Tibial artery (tissue), 4 donors: ENCODE measurements around the gene CALB2.

Experiments
- DNase-seq, 2 donors: peaks; one replicate each; pipeline ENCODE4 v3.0.0-alpha.2; 2019
- H3K27ac ChIP-seq, 2 donors: fragments of 200-600 bp; sonication (generic) in 1 of 2; 1 replicate in 1 of 2; 2 replicates in 1 of 2; pipeline ENCODE4 v1.5.1; 2018 to 2019; ENCODE audit warnings: mild to moderate bottlenecking in 1 of 2
- H3K27me3 ChIP-seq, 2 donors: fragments of 200-600 bp; sonication (generic) in 1 of 2; one replicate each; pipeline versions ENCODE4 v1.5.1 to v1.6.0; 2016 to 2019
- H3K36me3 ChIP-seq, 3 donors: fragments of 200-600 bp; sonication (generic) in 2 of 3; one replicate each; pipeline ENCODE4 v1.5.1; 2016 to 2019; ENCODE audit warnings: mild to moderate bottlenecking in 2 of 3
- H3K4me1 ChIP-seq, 4 donors: fragments of 200-600 bp; sonication (generic) in 2 of 4; 1 replicate in 3 of 4; 2 replicates in 1 of 4; pipeline ENCODE4 v1.5.1; 2016 to 2019
- H3K4me3 ChIP-seq, 2 donors: fragments of 200-600 bp; sonication (generic) in 1 of 2; 1 replicate in 1 of 2; 2 replicates in 1 of 2; pipeline ENCODE4 v1.5.1; 2018 to 2019; ENCODE audit warnings: mild to moderate bottlenecking in 2 of 2
- H3K9me3 ChIP-seq, 3 donors: fragments of 200-600 bp; sonication (generic) in 1 of 3; one replicate each; pipeline ENCODE4 v1.5.1; 2016 to 2019
- CTCF ChIP-seq, 2 experiments: fragments of 200-600 bp in 1 of 2; fragments of 450-650 bp in 1 of 2; IDR thresholded peaks; one replicate each; pipeline ENCODE4 v1.5.1; 2017 to 2019; ENCODE audit warnings: antibody characterized with exemption in 2 of 2, mild to moderate bottlenecking in 1 of 2, moderate library complexity in 1 of 2
- intact Hi-C: fragments of 100-400 bp; cut with DNase I; formaldehyde crosslinking; loops from one replicate; pipeline ENCODE4 v1.15.0; 2023; ENCODE audit warnings: low total_unique reads

Gene CALB2

GRCh38 chr16:71369494-71369893 lies 11.0 kb downstream of the CALB2 start:
- no peak for DNase-seq
- peaks cover 0 to 40% of the 10 kb centered on the region in 2 donors for H3K27me3 ChIP-seq
- no peak overlapping the region for H3K27ac ChIP-seq
- H3K36me3 ChIP-seq, result no peaks in the 10 kb centered on the region
- no peak overlapping the region for H3K4me3 ChIP-seq
- H3K9me3 ChIP-seq, result no peaks in the 10 kb centered on the region
- intact Hi-C loops, result no loop called here
- no peaks in the 10 kb centered on the region for H3K4me1 ChIP-seq
- TF ChIP-seq CTCF (IDR thresholded peaks at IDR 0.05), result no peak

GRCh38 chr16:71371237-71371636 lies 12.7 kb downstream of the CALB2 start:
- intact Hi-C loops, result no loop called here
- Histone ChIP-seq H3K27ac (no peak overlapping the region), H3K9me3 (no peaks in the 10 kb centered on the region), H3K27me3 (peaks cover 0 to 49% of the 10 kb centered on the region in 2 donors), H3K4me1 (no peaks in the 10 kb centered on the region), H3K36me3 (no peaks in the 10 kb centered on the region), H3K4me3 (no peak overlapping the region)
- DNase-seq, result no peak
- TF ChIP-seq CTCF (IDR thresholded peaks at IDR 0.05), result no peak

DNA sequence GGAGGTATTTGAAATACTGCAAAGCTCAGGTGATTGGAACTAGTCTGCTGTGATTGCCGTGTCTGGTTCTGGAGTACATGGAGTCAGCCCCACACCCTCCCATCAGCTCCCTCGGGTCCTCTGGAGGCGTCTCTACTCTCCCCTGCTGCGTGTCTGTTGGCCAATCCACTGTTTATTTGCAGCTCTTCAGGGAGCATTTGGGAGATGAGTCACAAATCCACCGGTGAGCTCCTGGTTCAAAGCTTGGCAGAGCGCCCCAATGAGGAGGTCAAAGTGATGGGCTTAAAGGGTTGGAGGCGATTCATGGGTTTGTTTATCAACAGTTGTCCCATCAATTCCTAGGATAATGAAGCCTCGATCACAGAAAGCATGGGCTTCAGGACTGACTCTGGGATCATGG lies 14.6 kb downstream of the CALB2 start:
- H3K27me3 ChIP-seq, result peaks cover 0 to 38% of the 10 kb centered on the region in 2 donors
- no peak for TF ChIP-seq CTCF (IDR thresholded peaks at IDR 0.05)
- H3K9me3 ChIP-seq, result no peaks in the 10 kb centered on the region
- no peak overlapping the region for H3K4me3 ChIP-seq
- H3K4me1 ChIP-seq, result no peaks in the 10 kb centered on the region
- DNase-seq, result no peak
- no peak overlapping the region for H3K27ac ChIP-seq
- H3K36me3 ChIP-seq, result no peaks in the 10 kb centered on the region
- intact Hi-C loops, result no loop called here

DNA sequence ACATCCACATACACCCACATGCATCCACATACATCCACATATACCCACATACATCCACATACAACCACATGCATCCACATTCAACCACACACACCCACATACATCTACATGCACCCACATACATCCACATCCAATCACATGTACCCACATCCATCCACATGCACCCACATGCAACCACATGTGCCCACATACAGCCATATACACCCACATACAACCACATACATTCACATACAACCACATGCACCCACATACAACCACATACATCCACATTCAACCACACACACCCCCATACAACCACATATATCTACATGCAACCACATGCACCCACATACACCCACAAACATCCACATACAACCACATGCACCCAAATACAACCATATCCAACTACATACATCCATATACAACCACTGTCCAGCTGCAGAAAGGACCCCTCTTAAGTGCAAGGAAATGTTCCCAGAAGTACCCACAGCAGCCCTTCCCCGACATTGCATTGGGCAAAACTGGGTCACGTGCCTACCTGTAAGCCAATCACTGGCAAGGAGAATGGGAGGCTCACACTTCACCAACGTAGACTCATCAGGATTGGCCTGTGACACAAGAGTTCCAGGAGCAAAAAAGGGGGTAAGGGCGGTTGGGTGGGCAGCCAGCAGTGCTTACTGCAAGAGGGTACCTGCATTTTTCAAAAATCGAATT lies 18.1 kb downstream of the CALB2 start:
- intact Hi-C loops, result no loop called here
- H3K4me3 ChIP-seq, result no peak overlapping the region
- H3K27ac ChIP-seq, result no peak overlapping the region
- H3K27me3 ChIP-seq, result peaks cover 0 to 26% of the 10 kb centered on the region in 2 donors
- H3K9me3 ChIP-seq, result no peaks in the 10 kb centered on the region
- H3K4me1 ChIP-seq, result no peaks in the 10 kb centered on the region
- no peak for DNase-seq
- H3K36me3 ChIP-seq, result no peaks in the 10 kb centered on the region
- TF ChIP-seq CTCF (IDR thresholded peaks at IDR 0.05), result no peak

DNA sequence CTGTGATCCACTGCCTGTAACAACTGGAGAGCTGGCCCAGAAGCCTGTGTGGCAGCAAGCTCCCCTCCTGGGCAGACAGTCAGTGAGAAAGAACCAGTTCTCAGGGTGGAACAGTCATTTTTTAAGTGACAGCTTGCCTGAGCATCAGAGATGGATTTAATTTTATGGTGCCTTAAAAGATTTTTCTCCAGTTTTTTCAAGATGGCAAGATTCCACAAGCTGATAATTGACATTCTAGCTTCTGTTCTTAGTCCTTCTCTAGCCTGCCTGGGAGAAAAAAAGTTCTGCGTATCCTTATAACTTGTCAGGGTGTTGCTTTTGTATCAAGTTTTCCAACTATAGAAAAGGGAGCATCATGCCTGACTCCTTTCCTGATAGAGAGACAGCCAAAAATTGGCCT lies 21.2 kb downstream of the CALB2 start:
- no peak overlapping the region for H3K27ac ChIP-seq
- peaks cover 0 to 14% of the 10 kb centered on the region in 2 donors for H3K27me3 ChIP-seq
- no peak for TF ChIP-seq CTCF (IDR thresholded peaks at IDR 0.05)
- intact Hi-C loops, result no loop called here
- H3K9me3 ChIP-seq, result no peaks in the 10 kb centered on the region
- no peaks in the 10 kb centered on the region for H3K36me3 ChIP-seq
- H3K4me1 ChIP-seq, result no peaks in the 10 kb centered on the region
- no peak overlapping the region for H3K4me3 ChIP-seq
- no peak for DNase-seq

GRCh38 chr16:71380831-71381230 lies 22.3 kb downstream of the CALB2 start:
- DNase-seq, result no peak
- Histone ChIP-seq H3K27me3 (peaks cover 0 to 17% of the 10 kb centered on the region in 2 donors), H3K9me3 (no peaks in the 10 kb centered on the region), H3K36me3 (no peaks in the 10 kb centered on the region), H3K4me1 (no peaks in the 10 kb centered on the region), H3K27ac (no peak overlapping the region), H3K4me3 (no peak overlapping the region)
- no peak for TF ChIP-seq CTCF (IDR thresholded peaks at IDR 0.05)
- intact Hi-C loops, result no loop called here
